ENCODE results near the gene SCN2A.

The SCN2A gene

GRCh38 chr2:165239230-165239629, at the start of gene SCN2A:
Gene SCN2A (plus strand): TSS chr2:165239414. CDS start chr2:165295824, 56,410 bp downstream.
- no peak for DNase-seq (ENCODE audit: low spot score)
- H3K4me3 ChIP-seq, result no peak within 1 kb of the TSS
- H3K27ac ChIP-seq, result no peak within 1 kb of the TSS
- peak; percentile 21 for TF ChIP-seq CTCF (IDR thresholded peaks at IDR 0.05)

- TF ChIP-seq CTCF (IDR thresholded peaks at IDR 0.05), result no peak
- Histone ChIP-seq H3K4me3 (no peak overlapping the region), H3K27ac (no peak overlapping the region)
- no peak for DNase-seq (ENCODE audit: low spot score)
Observed at GRCh38 chr2:165191096-165191728, 48.0 kb upstream of the SCN2A start.

GRCh38 chr2:165192729-165193128, 46.5 kb upstream of the SCN2A start:
- Histone ChIP-seq H3K4me3 (no peak overlapping the region), H3K27ac (no peak overlapping the region)
- no peak for TF ChIP-seq CTCF (IDR thresholded peaks at IDR 0.05)
- DNase-seq (ENCODE audit: low spot score), result no peak

- TF ChIP-seq CTCF (IDR thresholded peaks at IDR 0.05), result no peak
- H3K27ac ChIP-seq, result no peak overlapping the region
- DNase-seq (ENCODE audit: low spot score), result no peak
- H3K4me3 ChIP-seq, result no peak overlapping the region
Observed at GRCh38 chr2:165193178-165193777, 45.9 kb upstream of the SCN2A start.

GRCh38 chr2:165196411-165196810, 42.8 kb upstream of the SCN2A start:
- DNase-seq (ENCODE audit: low spot score), result no peak
- no peak overlapping the region for H3K4me3 ChIP-seq
- H3K27ac ChIP-seq, result no peak overlapping the region
- TF ChIP-seq CTCF (IDR thresholded peaks at IDR 0.05), result no peak

- no peak for TF ChIP-seq CTCF (IDR thresholded peaks at IDR 0.05)
- DNase-seq (ENCODE audit: low spot score), result no peak
- Histone ChIP-seq H3K27ac (no peak overlapping the region), H3K4me3 (no peak overlapping the region)
Observed at GRCh38 chr2:165197346-165197745, 41.9 kb upstream of the SCN2A start.

GRCh38 chr2:165198181-165198580, 41.0 kb upstream of the SCN2A start:
- no peak for DNase-seq (ENCODE audit: low spot score)
- peak overlapping the region in 1 of 2 donors; percentile 51 for H3K27ac ChIP-seq
- H3K4me3 ChIP-seq, result no peak overlapping the region
- no peak for TF ChIP-seq CTCF (IDR thresholded peaks at IDR 0.05)
